H1 (cell line): Measurements from ENCODE around the gene LIG1. TPM values are rescaled to one million over a fixed set of nuclear protein-coding genes. Genes with fewer than 3 reads are reported as not detected.

Source experiments
- BRCA1 ChIP-seq: IDR thresholded peaks from 2 replicates; pipeline ENCODE4 v1.6.1; 2012; ENCODE audit warnings: low read depth, low read length, improper control_type of control experiment
- CBX8 ChIP-seq: fragments of 300-800, 300-1000 bp; sonication (generic); IDR thresholded peaks from 2 replicates; pipeline ENCODE4 v1.7.1; 2016; ENCODE audit warnings: low read depth, low read length, borderline replicate concordance
- KDM1A ChIP-seq: fragments of 200-600, 300-600 bp; sonication (generic); IDR thresholded peaks from 2 replicates; pipeline ENCODE4 v1.7.1; 2016; ENCODE audit warnings: mild to moderate bottlenecking, low read length, borderline replicate concordance
- NRF1 ChIP-seq: IDR thresholded peaks from 2 replicates; pipeline ENCODE4 v1.6.1; 2011; ENCODE audit warnings: mild to moderate bottlenecking, low read depth, low read length, improper control_type of control experiment
- RAD21 ChIP-seq, 2 experiments: IDR thresholded peaks in 1 of 2; conservative IDR thresholded peaks in 1 of 2; 2 replicates each; pipeline ENCODE4 v1.6.1; 2011; ENCODE audit warnings: low read depth in 2 of 2, low read length in 2 of 2, improper control_type of control experiment in 1 of 2, inconsistent platforms in 1 of 2, mild to moderate bottlenecking in 1 of 2, moderate library complexity in 1 of 2
- TEAD4 ChIP-seq: IDR thresholded peaks from 2 replicates; pipeline ENCODE4 v1.6.1; 2012; ENCODE audit warnings: low read depth, low read length, inconsistent platforms, mixed read lengths
- polyA plus RNA-seq, 7 experiments: library from polyadenylated mRNA; depleted of rRNA in 3 of 7; stranded (reverse) in 5 of 7; unstranded in 2 of 7; fragments of >200 nt in 5 of 7; fragments of 200-250 nt in 2 of 7; gene quantifications; 1 replicate in 5 of 7; 2 replicates in 1 of 7; 4 replicates in 1 of 7; pipeline versions ENCODE4 v1.2.1 to v1.2.3, GENCODE V29; 2011 to 2013; ENCODE audit warnings: missing spikeins in 2 of 7, mixed read lengths in 2 of 7
- total RNA-seq: library from RNA; stranded (reverse); fragmentation: NEBNext Ultra II Directional; extraction: Animal tissue kit (Norgen Biotek cat#: 25700); gene quantifications from 2 replicates; pipeline ENCODE4 v1.2.1, GENCODE V29; 2021

LIG1 gene
- total and polyA plus RNA-seq, 2 of the 8 experiments (the other 6 are each of a cell fraction or from before 2014, with no cell fraction given) = 67.6 to 113 TPM

GRCh38 chr19:48176226-48176625 is 6.1 kb upstream of the LIG1 start (continued):
- TF ChIP-seq BRCA1 = no peak
- no peak for TF ChIP-seq TEAD4
- no peak for TF ChIP-seq NRF1
- TF ChIP-seq CBX8 = no peak
- no peak for TF ChIP-seq RAD21 (IDR thresholded peaks at IDR 0.05 in 1 of 2, conservative IDR thresholded peaks at IDR 0.05 in 1 of 2; ENCODE audit: low read depth in 2 of 2, low read length in 2 of 2)
- TF ChIP-seq KDM1A = no peak
